SKM-1 treated with dmso at 0.1 percent for 144 hours (cell line): Measurements from ENCODE around the gene DDC.

ENCODE experiments used
- DNase-seq: peaks from one replicate; lab custom pipeline; 2025; ENCODE audit not compliant: unreplicated experiment; lab: John Stamatoyannopoulos, UW

The DDC gene, protein sequence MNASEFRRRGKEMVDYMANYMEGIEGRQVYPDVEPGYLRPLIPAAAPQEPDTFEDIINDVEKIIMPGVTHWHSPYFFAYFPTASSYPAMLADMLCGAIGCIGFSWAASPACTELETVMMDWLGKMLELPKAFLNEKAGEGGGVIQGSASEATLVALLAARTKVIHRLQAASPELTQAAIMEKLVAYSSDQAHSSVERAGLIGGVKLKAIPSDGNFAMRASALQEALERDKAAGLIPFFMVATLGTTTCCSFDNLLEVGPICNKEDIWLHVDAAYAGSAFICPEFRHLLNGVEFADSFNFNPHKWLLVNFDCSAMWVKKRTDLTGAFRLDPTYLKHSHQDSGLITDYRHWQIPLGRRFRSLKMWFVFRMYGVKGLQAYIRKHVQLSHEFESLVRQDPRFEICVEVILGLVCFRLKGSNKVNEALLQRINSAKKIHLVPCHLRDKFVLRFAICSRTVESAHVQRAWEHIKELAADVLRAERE

DNA sequence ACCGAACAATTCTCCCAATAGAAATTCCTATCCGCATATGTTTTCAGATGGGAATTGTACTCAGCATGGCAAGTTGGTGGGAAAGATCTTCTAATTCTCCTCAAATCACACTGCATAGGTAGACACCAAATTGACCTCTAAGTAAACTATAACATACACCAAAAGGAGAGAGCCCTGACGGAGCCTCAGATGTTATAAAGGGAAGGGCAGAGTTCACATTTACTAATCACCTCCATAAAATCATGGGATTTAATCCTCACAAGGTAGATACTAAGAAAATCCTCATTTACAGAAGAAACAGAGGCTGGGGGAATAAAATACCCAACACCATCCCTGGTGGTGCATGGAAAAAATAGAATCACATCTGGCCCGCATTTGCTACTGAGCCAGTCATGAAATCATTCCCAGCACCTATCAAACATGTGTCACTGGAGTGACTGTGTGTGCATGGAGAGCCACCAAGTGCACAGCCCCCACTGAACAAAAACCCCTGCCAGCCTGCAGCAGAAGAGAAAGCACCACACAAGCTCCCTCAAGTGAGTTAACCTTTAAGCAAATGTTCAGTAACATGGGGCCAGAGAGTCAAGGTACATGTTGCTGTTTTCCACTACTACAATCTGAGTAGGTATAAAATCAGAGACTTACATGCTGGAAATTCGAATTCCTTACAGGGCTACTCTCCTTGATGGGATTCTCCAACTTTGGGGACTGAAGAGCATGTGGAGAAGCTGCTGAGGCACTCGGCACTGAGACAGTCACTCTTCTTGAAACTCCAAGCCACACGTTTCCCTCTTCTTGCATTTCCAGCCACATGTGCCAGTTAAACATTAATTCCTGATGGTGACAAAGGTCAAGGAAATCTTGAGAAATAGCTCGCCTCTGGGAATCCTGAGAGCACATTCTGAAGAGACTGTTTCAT, at the start of gene DDC:
Gene DDC (minus strand): TSS at position 766 of the 919 bp plus-strand sequence. CDS start 21,320 bp downstream, outside the sequence.
- DNase-seq: no peak

DNA sequence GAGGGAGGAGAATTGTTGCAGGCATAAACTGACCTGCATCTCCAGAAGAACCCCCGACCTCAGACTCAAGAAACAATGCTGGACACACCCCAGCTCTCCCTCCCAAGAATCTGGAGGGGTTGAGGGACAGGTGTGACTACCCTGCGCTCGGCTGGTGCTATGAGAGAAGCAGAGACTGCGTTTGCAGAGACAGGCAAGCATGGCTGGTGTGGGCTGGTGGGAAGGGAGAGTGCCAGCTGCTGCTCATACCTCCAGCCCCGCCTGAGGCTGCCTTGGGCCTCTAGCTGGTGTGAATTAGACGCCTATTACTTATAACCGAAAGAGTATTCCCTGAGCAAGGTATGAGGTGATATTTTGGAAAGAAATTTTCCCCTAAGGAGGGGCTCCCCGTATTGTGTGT, 48.3 kb upstream of the DDC start:
- no peak for DNase-seq

DNA sequence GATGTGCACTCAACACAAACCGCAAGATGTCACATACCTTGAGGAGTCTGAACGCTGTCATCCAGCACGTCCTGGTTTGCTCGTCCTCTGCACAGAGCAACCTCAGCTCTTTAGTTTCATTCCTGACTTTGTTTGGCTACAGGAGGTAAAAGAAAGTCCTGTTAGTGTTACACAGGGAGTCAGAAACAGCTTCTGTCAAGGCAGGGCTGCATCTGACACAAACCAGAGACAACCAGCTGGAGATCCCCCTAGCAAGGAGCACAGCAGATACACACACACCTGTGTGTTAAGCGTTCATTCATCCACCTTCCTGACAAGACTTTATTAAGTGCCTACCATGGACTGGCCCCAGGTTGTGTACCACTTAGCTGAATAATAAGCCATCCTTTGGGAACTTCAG, 47.5 kb upstream of the DDC start:
- DNase-seq: no peak

DNA sequence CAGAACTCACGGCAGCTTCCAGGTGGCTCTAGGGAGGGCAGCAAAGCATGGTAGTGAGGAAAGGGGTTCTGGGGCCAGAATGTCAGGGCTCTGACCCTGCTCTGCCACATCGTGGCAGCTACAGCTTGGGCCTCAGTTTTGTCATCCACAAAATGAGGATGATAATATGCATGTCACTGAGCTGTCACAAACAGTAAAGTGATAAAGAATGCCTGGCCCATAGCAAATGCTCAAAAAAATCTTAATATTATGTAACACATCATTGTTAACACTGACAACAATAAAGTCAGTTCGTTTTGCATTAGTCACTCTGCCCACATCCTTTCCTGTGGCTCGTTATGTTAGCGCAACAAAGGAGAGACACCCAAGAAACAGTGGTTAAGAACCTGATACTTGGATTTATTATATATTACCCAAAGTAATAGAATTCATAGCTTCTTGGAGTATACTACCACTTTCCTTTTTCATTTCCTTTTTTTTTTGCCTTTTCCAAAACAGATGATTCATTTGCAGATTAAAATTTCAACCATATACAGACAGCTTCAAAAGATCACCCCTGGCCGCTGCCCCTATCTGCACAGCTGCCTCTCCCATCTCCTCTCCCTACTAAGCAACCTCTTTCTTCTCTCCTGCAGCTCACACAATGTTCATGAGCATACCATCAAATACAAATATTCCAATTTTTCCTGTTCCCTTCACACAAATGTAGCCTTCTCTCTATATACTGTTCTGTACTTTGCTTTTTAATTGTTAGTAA, 45.5 kb upstream of the DDC start:
- peak; percentile 15 for DNase-seq

DNA sequence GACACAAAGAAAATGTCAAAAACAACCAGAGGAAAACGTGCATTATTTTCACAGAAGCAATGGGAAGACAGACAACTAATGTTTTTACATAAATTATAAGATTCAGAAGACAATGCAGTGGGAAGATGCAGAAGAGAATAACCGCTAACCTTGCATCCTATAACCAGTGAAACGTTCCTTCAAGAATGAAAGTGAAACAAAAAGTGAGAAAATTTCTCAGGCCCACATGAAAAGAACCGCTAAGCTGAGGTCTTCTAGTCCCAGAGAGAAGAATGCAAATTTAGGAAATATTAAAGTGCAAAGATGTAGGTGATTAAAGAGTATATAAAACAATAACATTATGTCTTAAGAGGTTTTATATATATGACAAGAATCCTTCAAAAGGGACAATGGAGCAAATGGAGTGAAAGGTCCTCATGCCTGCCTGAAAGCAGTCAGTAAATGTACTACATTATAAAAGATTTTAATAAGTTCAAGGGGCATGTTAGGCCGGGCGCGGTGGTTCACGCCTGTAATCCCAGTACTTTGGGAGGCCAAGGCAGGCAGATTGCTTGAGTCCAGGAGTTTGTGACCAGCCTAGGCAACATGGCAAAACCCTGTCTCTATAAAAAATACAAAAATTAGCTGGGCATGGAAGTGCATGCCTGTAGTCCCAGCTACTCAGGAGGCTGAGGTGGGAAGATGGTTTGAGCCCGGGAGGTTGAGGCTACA, 43.1 kb upstream of the DDC start:
- DNase-seq: no peak

DNA sequence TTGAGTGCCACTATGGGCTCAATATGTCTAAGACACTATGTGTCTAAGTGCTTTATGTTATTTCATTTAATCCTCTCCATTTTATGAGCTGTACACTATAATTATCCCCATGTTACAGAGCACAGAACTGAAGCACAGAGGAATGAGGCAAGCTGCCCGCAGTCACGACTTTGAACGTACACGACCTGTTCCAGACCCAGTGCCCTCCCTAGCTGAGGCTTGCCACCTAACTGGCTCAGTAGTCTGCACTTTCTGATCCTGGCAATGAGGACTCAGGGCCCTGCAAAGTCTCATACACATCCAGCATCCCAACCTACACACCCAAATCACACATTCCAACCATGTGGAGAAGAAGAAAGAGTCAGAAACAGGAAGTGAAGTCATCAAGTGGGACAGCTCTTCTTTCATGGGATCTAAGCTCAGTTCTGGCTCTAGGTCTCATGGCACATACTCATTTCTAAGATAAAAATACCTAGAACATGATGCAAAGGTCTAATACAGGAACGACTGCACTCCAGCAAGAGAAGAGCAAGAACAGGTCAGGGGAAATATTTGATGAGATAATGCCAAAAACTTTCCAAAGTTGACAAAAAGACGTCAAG, 42.4 kb upstream of the DDC start:
- no peak for DNase-seq

DNA sequence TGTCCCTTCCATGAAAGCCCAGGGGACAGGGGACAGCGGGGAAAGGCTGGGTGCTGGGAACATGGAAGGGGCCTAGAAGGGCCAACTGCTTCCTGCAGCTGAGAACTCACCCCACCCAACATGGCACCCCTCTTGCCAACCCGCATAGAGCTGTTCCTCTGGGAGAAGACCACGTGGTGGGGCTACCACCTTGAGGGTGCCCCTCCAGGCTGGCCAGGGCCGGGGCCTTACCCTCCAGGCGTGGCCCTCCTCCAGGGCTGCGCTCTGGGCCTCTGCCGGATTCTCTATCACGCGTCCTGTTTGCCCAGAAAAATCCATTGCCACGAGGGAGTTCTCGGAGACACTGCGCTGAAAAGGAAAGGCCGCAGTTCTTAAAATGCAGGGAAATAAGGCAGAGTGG, 39.9 kb upstream of the DDC start:
- DNase-seq: no peak

DNA sequence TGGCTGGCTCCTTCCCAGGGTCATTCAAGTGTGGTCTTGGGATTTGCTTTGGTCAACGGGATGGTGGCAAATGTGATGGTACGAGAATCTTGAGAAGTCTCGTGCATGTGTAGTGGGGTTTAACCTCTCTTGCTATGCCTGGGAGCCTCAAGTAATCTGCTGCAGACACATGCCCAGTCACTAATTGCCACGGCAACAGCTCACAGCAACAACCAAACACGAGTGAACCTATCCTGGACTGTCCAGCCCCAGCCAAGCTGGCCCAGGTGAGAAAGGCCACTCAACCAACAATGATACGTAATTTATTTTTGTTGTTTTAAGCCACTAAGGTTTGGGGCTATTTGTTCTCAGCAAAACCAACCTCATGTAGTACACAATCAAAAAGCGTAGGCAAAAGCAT, 38.1 kb upstream of the DDC start:
- no peak for DNase-seq

DNA sequence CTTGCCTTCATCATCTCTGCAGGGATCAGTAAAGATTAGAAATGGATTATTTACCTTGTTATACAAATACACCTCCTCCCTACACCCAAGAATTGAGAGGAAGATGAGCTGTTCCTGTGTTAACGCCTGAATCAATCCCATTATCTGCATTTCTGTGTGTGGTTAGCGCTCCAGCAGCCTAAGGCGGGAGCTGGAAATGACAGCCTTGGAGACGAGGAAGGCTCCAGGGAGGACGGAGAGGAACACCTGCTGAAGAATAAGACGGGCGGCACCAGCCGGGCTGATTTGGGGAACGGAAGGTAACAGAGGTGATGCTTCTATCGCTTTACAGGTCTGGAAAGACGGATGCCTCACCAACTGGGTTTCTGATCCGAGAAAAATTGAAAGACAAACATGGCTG, 34.2 kb upstream of the DDC start:
- DNase-seq: no peak

DNA sequence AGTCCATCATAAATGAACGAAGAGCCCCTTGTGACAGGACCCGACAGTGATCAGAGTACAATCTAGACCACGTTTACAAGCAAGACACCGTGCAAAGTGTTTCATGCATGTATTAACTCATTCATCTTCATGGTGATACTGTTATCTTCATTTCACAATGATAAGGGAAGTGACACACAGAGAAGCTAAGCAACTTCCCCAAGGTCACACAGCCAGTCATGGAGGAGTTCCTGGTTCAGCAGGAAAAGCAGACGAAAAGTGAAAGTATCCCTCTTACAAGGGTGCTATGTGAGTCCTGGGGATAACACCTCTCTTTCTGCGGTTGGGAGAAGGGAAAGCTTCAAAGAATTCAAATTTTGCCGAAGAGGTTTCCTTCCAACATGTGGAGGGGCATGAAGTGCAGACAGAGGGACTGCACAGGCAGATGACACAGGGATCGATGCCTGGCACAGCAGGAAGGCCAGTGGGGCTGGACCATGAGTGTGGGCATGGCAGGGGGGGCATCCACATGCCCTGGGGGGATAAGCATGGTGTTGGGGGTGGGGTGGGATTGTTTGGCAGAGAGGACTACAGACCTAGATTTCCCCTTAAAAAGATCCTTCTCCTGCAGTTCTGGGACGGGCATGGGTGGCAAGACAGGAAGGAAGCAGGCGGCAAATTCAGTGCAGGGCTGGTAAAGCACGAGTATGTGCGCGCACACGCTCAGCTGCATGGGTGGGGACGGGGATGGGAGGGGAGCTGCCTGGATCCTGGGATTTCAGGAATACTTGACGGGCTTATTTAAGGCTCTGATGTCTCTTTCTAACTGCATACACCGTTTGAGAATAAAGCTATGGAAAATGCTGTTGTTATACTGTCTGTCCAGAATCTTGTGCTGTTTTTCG, 33.5 kb upstream of the DDC start:
- no peak for DNase-seq

DNA sequence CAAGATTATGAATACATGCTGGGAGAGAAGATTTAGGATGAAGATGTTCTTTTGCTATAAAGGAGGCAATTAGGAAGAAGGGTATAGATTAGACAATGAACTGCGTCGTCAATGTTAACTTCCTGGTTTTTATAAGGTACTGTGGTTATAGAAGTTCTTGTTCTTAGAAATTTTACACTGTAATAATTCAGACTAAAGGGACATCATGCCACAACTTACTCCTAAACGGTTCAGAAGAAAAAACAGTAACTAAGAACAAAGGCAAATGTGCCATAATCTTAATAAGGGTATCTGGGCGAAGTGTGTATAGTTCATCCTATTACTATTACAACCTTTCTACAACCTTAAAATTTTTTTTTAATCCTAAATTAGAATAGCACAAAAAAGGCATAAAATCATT, 31.3 kb upstream of the DDC start:
- DNase-seq: no peak

DNA sequence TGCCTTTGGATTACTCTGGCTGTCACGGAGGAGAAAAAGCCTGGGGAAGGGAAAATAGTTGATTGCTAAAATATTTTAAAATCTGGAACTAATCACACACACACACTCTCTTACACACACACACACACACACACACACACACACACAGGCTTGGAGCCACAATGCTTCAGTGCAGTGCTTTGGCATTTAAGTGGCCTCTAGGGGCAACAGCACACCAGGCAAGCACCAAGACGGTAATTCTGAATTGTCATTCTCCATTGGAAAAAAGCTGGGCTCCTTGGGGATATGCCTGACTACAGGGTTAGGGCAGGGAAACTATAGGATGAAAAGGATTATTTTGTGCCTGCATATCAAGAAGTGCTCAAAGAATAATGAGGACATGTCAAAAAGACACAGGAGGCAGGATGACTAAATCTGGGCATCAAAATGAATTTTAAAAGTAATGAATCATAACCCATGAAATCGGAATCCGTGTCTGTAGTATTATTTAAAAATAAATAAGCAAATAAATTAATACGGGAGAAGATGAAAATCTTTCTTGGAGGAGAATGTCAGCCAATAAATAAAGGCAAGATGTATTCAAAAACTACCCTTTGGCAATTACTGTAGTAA, 30.4 kb upstream of the DDC start:
- DNase-seq: no peak

DNA sequence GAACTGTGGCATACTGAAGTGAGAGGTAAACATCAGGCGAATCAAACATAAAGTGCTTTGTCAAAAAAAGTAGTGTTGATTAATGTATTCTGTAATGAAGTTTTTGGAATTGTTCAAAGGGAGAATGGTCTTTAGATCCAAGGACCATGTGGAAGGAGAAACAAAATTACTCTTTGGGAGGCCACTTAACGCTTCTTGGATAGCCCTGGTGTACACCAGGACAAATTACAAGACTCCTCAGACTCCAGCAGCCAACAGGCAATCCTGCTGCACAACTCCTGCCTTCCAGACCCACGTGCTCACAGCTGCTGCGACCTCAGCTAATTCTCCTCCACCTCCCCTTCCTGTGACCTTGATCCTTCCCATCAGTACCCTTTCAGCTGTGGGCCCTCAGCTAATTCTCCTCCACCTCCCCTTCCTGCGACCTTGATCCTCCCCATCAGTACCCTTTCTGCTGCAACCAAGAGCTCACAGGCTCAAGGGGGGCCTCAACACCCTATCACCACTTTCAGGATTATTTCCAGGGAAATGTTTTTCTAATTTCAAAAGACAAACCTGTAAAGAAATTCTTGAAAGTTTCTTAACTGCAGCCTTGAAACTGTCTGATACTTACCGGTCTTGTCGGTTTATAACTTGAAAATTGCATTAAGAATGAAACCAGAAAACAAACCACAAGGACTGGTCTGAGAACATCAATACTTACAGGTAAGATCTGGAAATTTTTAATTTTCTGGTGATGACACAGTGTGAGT, 29.7 kb upstream of the DDC start:
- DNase-seq: no peak

DNA sequence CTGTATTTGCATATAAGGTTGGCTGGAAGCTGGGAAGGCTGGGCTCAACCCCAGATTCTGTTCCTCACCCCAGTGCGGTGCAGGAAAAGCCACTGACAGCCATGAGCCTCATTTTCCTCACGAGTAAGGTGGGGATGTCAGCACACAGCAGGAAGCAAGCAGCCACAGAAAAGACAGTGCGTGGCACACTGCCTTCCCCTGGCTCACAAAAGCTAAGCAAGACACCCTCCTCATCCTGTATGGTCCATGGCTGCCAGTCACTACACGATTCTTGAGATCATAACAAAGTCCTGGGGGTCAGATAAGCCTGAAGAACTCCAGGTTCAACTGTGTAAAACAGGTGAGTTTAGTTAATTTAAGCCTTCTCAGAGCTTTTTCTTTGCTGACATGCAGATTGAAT, 28.9 kb upstream of the DDC start:
- DNase-seq: no peak

DNA sequence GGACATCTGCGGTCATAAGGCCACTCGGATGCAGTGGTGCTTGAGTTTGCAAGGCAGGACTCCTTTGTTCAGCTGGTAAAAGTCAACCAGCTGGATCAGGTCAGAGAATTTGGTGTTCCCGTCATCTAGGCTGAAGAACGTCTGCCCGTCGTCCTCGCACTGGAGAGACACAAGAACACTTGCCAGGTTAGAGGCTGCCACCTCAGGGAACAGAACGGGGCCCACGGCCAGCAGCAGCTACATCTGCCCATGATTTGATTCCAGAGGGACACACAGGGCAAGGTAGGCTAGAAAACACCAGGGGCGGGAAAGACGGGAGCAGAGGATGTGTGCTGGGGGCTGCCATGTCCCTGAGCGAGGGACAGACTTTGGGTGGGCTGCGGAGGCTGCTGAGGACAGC, 27.7 kb upstream of the DDC start:
- DNase-seq: no peak

DNA sequence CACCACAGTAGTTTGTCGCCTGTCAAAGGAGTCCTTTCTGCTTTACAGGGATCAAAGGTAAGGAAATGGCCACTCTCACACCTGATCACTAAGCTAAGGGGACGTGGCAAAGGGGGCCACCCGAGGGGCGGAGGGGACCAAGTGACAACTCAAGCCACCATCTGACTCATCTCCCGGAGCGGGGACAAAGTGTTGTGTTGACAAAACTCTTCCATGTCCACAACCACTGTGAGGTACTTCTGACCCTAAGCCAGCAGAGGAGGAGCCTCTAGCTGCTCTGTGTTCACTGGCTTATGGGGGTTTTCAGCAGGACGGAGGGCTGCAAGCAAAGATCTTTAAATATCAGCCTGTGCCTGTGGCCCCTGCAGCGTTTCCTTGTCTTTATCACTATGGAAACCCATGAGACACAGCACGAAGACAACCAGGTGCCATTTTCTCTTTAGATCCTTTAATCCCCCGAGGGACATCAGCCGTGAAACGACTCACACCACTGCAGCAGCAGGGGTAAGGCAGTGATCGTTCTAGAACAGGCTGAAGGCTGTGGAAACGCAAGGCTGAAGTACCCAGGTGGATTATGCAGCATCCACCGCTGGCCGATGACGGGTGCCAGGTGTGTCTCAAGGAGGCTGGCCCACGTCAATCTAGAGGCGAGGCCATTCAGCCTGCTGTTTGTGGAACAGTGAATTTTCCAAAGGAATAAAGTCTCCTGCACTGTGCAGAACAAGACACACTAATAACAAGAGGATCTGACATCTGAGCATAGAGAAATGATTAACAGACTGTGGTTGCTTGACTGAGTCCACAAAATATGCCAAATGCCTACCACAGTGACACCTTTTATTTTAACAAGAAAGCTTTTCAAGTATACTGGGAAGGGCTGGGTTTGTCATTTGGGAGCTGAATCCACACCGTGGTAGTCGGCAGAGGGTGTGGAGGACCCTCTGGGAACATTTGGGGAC, 26.6 kb upstream of the DDC start:
- DNase-seq: no peak

DNA sequence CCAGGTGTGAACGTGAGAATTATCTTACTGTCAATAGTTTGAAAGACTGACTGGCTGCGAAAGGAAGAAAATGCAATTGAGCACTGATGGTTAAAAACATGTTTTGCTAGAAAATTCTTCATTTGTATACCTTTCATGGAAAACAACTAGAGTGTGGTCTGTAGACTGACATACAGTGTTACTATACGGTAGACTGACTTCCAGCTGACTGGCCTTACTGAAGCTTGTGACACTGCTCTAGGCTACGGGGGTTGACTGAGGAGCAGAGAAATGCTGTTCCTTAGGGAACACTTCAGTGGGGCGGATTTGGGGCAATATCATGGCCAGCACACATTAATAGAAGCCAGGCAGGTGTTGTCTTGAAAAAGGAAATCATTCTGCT, 25.9 kb upstream of the DDC start:
- no peak for DNase-seq
